SK-N-SH (cell line): ENCODE measurements around the gene WDR49. TPM values are rescaled to one million over a fixed set of nuclear protein-coding genes. Genes with fewer than 3 reads are reported as not detected.

Source experiments
- CTCF ChIA-PET: fragments of 300-600, 350-600 bp; formaldehyde crosslinking; extraction: SDS; loops from one replicate; lab custom pipeline; 2021; lab: Yijun Ruan, JAX
- POLR2A ChIA-PET: fragments of 350-600 bp; sonication (Branson Sonifier 250); formaldehyde crosslinking; extraction: SDS; loops from one replicate; lab custom pipeline; 2020; ENCODE audit warnings: antibody characterized with exemption, inconsistent platforms; lab: Yijun Ruan, JAX
- DNase-seq: peaks from one replicate; pipeline ENCODE4 v3.0.0; 2012
- H2AFZ ChIP-seq: fragments of 200-600 bp; sonication (generic); 2 replicates; pipeline ENCODE4 v1.8.1; 2016; ENCODE audit warnings: antibody characterized with exemption, mild to moderate bottlenecking, low read depth
- H3F3A ChIP-seq: fragments of 200-600 bp; sonication (generic); replicated peaks from 2 replicates; pipeline ENCODE3; 2016; ENCODE audit warnings: antibody characterized with exemption, mild to moderate bottlenecking; ENCODE audit not compliant: insufficient read depth
- H3K27ac ChIP-seq, 2 experiments: fragments of 200-500 bp in 1 of 2; fragments of 200-600 bp in 1 of 2; sonication (Bioruptor generic) in 1 of 2; sonication (generic), shearing (Covaris generic) in 1 of 2; 2 replicates each; pipeline versions ENCODE4 v1.5.1 to v1.6.1; 2014 to 2016; ENCODE audit warnings: low read depth in 2 of 2, inconsistent platforms in 1 of 2, low read length in 1 of 2, mild to moderate bottlenecking in 1 of 2, mixed read lengths in 1 of 2
- H3K27me3 ChIP-seq: fragments of 200-600 bp; sonication (generic), shearing (Covaris generic); 2 replicates; pipeline ENCODE4 v1.6.1; 2016; ENCODE audit warnings: mixed run types; ENCODE audit not compliant: insufficient read depth
- H3K36me3 ChIP-seq, 2 experiments: fragments of 200-500 bp in 1 of 2; fragments of 200-600 bp in 1 of 2; sonication (Bioruptor generic) in 1 of 2; sonication (generic) in 1 of 2; replicated peaks in 1 of 2; 2 replicates each; pipeline versions ENCODE3 to v1.5.1; 2014 to 2016; ENCODE audit warnings: low read length in 1 of 2, mild to moderate bottlenecking in 1 of 2; ENCODE audit not compliant: insufficient read depth in 2 of 2, control insufficient read depth in 1 of 2
- H3K4me1 ChIP-seq, 2 experiments: fragments of 200-500 bp in 1 of 2; fragments of 200-600 bp in 1 of 2; sonication (Bioruptor generic) in 1 of 2; sonication (generic), shearing (Covaris generic) in 1 of 2; 2 replicates each; pipeline versions ENCODE4 v1.5.1 to v1.6.1; 2014 to 2016; ENCODE audit warnings: low read depth in 1 of 2, low read length in 1 of 2, mixed run types in 1 of 2; ENCODE audit not compliant: insufficient read depth in 2 of 2, control insufficient read depth in 1 of 2
- H3K4me2 ChIP-seq: fragments of 200-600 bp; sonication (generic), shearing (Covaris generic); 2 replicates; pipeline ENCODE4 v1.6.1; 2017; ENCODE audit warnings: mixed run types
- H3K4me3 ChIP-seq, 2 experiments: fragments of 200-500 bp in 1 of 2; fragments of 200-600 bp in 1 of 2; sonication (Bioruptor generic) in 1 of 2; sonication (generic), shearing (Covaris generic) in 1 of 2; 2 replicates each; pipeline versions ENCODE4 v1.5.1 to v1.8.1; 2014 to 2016; ENCODE audit warnings: low read depth in 2 of 2, inconsistent platforms in 1 of 2, low read length in 1 of 2, mild to moderate bottlenecking in 1 of 2, mixed read lengths in 1 of 2, moderate library complexity in 1 of 2
- H3K79me2 ChIP-seq: fragments of 200-600 bp; sonication (generic); 2 replicates; pipeline ENCODE4 v1.8.1; 2017; ENCODE audit warnings: mild to moderate bottlenecking; ENCODE audit not compliant: insufficient read depth
- H3K9ac ChIP-seq: fragments of 200-600 bp; sonication (generic); 2 replicates; pipeline ENCODE4 v1.6.1; 2017; ENCODE audit warnings: mixed run types
- H3K9me2 ChIP-seq: fragments of 200-600 bp; sonication (generic); 2 replicates; pipeline ENCODE4 v1.6.1; 2017; ENCODE audit warnings: mixed run types
- H3K9me3 ChIP-seq: fragments of 200-600 bp; sonication (generic); 2 replicates; pipeline ENCODE4 v1.6.1; 2017; ENCODE audit warnings: mixed run types, mild to moderate bottlenecking, moderate library complexity
- H4K20me1 ChIP-seq: fragments of 200-600 bp; sonication (generic); 2 replicates; pipeline ENCODE4 v1.6.1; 2017; ENCODE audit warnings: mild to moderate bottlenecking, mixed run types; ENCODE audit not compliant: insufficient read depth
- CHD2 ChIP-seq: fragments of 150-350 bp; IDR thresholded peaks from 2 replicates; pipeline ENCODE4 v1.6.1; 2018; ENCODE audit warnings: low read length; ENCODE audit not compliant: partially characterized antibody
- CTCF ChIP-seq: fragments of 200-600 bp; sonication (generic); IDR thresholded peaks from 2 replicates; pipeline ENCODE4 v1.6.1; 2017; ENCODE audit warnings: antibody characterized with exemption, mild to moderate bottlenecking, moderate library complexity
- EZH2phosphoT487 ChIP-seq: fragments of 200-600 bp; sonication (generic); IDR thresholded peaks from 2 replicates; pipeline ENCODE4 v1.6.1; 2017; ENCODE audit warnings: low read depth, mixed run types, mild to moderate bottlenecking, antibody characterized with exemption, moderate library complexity, borderline replicate concordance
- FOXM1 ChIP-seq: IDR thresholded peaks from 2 replicates; pipeline ENCODE4 v1.4.0; 2012; ENCODE audit warnings: low read depth, mild to moderate bottlenecking
- GATA2 ChIP-seq: sonication (generic); formaldehyde crosslinking; IDR thresholded peaks from 2 replicates; pipeline ENCODE4 v1.5.0; 2020; ENCODE audit warnings: mild to moderate bottlenecking, missing genetic modification reagents
- IRF3 ChIP-seq: fragments of 150-350 bp; IDR thresholded peaks from 2 replicates; pipeline ENCODE4 v1.6.1; 2016; ENCODE audit warnings: mild to moderate bottlenecking, low read depth, low read length
- MEF2A ChIP-seq: IDR thresholded peaks from 2 replicates; pipeline ENCODE4 v1.4.0; 2012; ENCODE audit warnings: low read depth, borderline replicate concordance
- MXI1 ChIP-seq: IDR thresholded peaks from 2 replicates; pipeline ENCODE4 v1.6.1; 2012; ENCODE audit warnings: mild to moderate bottlenecking, low read depth, low read length, improper control_type of control experiment
- NFIC ChIP-seq: IDR thresholded peaks from 2 replicates; pipeline ENCODE4 v1.4.0; 2012; ENCODE audit warnings: borderline replicate concordance
- NRF1 ChIP-seq: IDR thresholded peaks from 2 replicates; pipeline ENCODE4 v1.6.1; 2012; ENCODE audit warnings: low read depth, mild to moderate bottlenecking, low read length
- PBX3 ChIP-seq: IDR thresholded peaks from 2 replicates; pipeline ENCODE4; 2012
- POLR2AphosphoS5 ChIP-seq: IDR thresholded peaks from 2 replicates; pipeline ENCODE4 v1.6.1; 2012; ENCODE audit warnings: low read depth, low read length
- RCOR1 ChIP-seq: fragments of 150-350 bp; IDR thresholded peaks from 2 replicates; pipeline ENCODE4 v1.6.1; 2017; ENCODE audit warnings: antibody characterized with exemption, low read length
- RFX5 ChIP-seq: IDR thresholded peaks from 2 replicates; pipeline ENCODE4 v1.6.1; 2012; ENCODE audit warnings: mild to moderate bottlenecking, improper control_type of control experiment, low read length
- RXRA ChIP-seq: IDR thresholded peaks from 2 replicates; pipeline ENCODE4 v1.4.0; 2012; ENCODE audit warnings: low read depth, mild to moderate bottlenecking, borderline replicate concordance
- TAF1 ChIP-seq: IDR thresholded peaks from 2 replicates; pipeline ENCODE4 v1.6.1; 2012; ENCODE audit warnings: low read depth, mild to moderate bottlenecking, low read length, moderate library complexity, borderline replicate concordance
- TCF12 ChIP-seq: IDR thresholded peaks from 2 replicates; pipeline ENCODE4 v1.4.0; 2012
- YY1 ChIP-seq: IDR thresholded peaks from 2 replicates; pipeline ENCODE4 v1.4.0; 2012; ENCODE audit warnings: low read depth, mild to moderate bottlenecking
- WGBS: methylation state at CpG from one replicate; pipeline ENCODE4 v1.1.6; 2017; ENCODE audit warnings: low lambda C conversion rate; 5-methylcytosine and 5-hydroxymethylcytosine counted together
- polyA plus RNA-seq, 3 experiments: library from polyadenylated mRNA; depleted of rRNA; stranded (reverse); fragments of >200 nt; gene quantifications; 2 replicates each; pipeline ENCODE4 v1.2.3, GENCODE V29; 2012
- TF ChIP-seq, protein P1 (sequence below): fragments of 150-350 bp; IDR thresholded peaks from 2 replicates; pipeline ENCODE4 v1.6.1; 2017; ENCODE audit warnings: antibody characterized with exemption, low read length, low read depth, borderline replicate concordance

Gene WDR49
- polyA plus RNA-seq, 1 of the 3 experiments (the other 2 are of a cell fraction), result not detected

DNA sequence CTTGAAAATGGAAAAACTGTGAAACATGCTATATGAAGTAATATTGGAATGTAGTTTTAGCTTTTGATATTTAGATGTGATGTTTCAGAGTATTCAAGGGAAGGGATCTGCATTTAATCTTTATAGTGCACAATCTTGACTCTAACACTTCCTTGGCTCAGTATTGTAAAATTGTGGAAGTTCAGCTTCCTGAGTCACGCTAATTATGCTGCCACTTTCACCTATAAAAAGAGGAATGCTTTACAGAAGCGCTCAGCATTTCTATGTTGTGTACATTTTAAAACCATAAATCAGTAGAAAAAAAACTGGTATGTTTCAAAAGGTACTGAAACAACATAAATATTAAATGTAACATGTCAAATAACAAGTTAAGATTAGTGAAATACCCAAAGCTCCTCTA lies 212.5 kb downstream of the WDR49 start:
- H3K27me3 ChIP-seq, result no peaks in the 10 kb centered on the region
- H3K9me3 ChIP-seq, result no peaks in the 10 kb centered on the region
- H3K4me3 ChIP-seq, result no peak overlapping the region
- no peaks in the 10 kb centered on the region for H3K79me2 ChIP-seq
- no peak overlapping the region for H3K9ac ChIP-seq
- DNase-seq, result no peak
- H3K27ac ChIP-seq, result no peak overlapping the region
- no peaks in the 10 kb centered on the region for H3F3A ChIP-seq
- no peak overlapping the region for H2AFZ ChIP-seq
- WGBS, result 17% methylated on average over 2 of the region's 2 CpGs
- POLR2A ChIA-PET, result no interaction called here
- CTCF ChIA-PET, result no interaction called here
- no peaks in the 10 kb centered on the region for H3K9me2 ChIP-seq
- no peaks in the 10 kb centered on the region for H4K20me1 ChIP-seq
- H3K4me1 ChIP-seq, result no peaks in the 10 kb centered on the region
- TF ChIP-seq RFX5 (no peak), MXI1 (no peak), CHD2 (no peak), MEF2A (no peak)
- TF ChIP-seq, protein P1, sequence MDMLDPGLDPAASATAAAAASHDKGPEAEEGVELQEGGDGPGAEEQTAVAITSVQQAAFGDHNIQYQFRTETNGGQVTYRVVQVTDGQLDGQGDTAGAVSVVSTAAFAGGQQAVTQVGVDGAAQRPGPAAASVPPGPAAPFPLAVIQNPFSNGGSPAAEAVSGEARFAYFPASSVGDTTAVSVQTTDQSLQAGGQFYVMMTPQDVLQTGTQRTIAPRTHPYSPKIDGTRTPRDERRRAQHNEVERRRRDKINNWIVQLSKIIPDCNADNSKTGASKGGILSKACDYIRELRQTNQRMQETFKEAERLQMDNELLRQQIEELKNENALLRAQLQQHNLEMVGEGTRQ, result no peak
- no peak overlapping the region for H3K4me2 ChIP-seq
- H3K36me3 ChIP-seq, result no peaks in the 10 kb centered on the region

GRCh38 chr3:167437428-167438139 lies 216.2 kb downstream of the WDR49 start:
- Histone ChIP-seq H3K9me2 (no peaks in the 10 kb centered on the region), H3K79me2 (no peaks in the 10 kb centered on the region), H3F3A (no peaks in the 10 kb centered on the region), H3K27ac (no peak overlapping the region), H3K4me2 (no peak overlapping the region), H3K36me3 (no peaks in the 10 kb centered on the region), H3K27me3 (no peaks in the 10 kb centered on the region), H3K4me3 (no peak overlapping the region), H4K20me1 (no peaks in the 10 kb centered on the region), H3K9ac (no peak overlapping the region), H2AFZ (no peak overlapping the region), H3K4me1 (no peaks in the 10 kb centered on the region), H3K9me3 (no peaks in the 10 kb centered on the region)
- ChIA-PET POLR2A (no interaction called here), CTCF (no interaction called here)
- no peak for TF ChIP-seq TAF1
- TF ChIP-seq, protein P1, result no peak
- TF ChIP-seq IRF3, result no peak
- TF ChIP-seq CTCF, result no peak
- TF ChIP-seq NFIC, result no peak
- TF ChIP-seq CHD2, result no peak
- TF ChIP-seq POLR2AphosphoS5, result no peak
- no peak for TF ChIP-seq YY1
- TF ChIP-seq NRF1, result no peak
- TF ChIP-seq EZH2phosphoT487, result no peak
- no peak for TF ChIP-seq RXRA
- TF ChIP-seq RCOR1, result no peak
- TF ChIP-seq GATA2 (CRISPR knock-in tag), result no peak
- TF ChIP-seq TCF12, result no peak
- no peak for TF ChIP-seq FOXM1
- no peak for TF ChIP-seq PBX3
- 5% methylated on average over 2 of the region's 2 CpGs for WGBS
- DNase-seq, result no peak
